Measurements from ENCODE around the gene AFF3.

GRCh38 chr2:99936065-99936464 is 206.3 kb downstream of the AFF3 start:
- TF ChIP-seq CTCF (IDR thresholded peaks at IDR 0.05) (no peak), POLR2A (IDR thresholded peaks at IDR 0.05) (no peak)

All from lower leg skin (tissue), 3 donors.